ENCODE measurements around the gene DGLUCY.

- TF ChIP-seq ZFP3 (CRISPR knock-in tag; IDR thresholded peaks at IDR 0.05) = no peak
- no peak for TF ChIP-seq ISL1 (CRISPR knock-in tag; IDR thresholded peaks at IDR 0.05)
- TF ChIP-seq ARNTL (CRISPR knock-in tag; IDR thresholded peaks at IDR 0.05; ENCODE audit: borderline replicate concordance, low read depth) = no peak
- TF ChIP-seq, protein P1, sequence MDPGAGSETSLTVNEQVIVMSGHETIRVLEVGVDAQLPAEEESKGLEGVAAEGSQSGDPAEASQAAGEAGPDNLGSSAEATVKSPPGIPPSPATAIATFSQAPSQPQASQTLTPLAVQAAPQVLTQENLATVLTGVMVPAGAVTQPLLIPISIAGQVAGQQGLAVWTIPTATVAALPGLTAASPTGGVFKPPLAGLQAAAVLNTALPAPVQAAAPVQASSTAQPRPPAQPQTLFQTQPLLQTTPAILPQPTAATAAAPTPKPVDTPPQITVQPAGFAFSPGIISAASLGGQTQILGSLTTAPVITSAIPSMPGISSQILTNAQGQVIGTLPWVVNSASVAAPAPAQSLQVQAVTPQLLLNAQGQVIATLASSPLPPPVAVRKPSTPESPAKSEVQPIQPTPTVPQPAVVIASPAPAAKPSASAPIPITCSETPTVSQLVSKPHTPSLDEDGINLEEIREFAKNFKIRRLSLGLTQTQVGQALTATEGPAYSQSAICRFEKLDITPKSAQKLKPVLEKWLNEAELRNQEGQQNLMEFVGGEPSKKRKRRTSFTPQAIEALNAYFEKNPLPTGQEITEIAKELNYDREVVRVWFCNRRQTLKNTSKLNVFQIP (CRISPR knock-in tag; IDR thresholded peaks at IDR 0.05; ENCODE audit: borderline replicate concordance, low read depth) = no peak
- TF ChIP-seq, protein P2, sequence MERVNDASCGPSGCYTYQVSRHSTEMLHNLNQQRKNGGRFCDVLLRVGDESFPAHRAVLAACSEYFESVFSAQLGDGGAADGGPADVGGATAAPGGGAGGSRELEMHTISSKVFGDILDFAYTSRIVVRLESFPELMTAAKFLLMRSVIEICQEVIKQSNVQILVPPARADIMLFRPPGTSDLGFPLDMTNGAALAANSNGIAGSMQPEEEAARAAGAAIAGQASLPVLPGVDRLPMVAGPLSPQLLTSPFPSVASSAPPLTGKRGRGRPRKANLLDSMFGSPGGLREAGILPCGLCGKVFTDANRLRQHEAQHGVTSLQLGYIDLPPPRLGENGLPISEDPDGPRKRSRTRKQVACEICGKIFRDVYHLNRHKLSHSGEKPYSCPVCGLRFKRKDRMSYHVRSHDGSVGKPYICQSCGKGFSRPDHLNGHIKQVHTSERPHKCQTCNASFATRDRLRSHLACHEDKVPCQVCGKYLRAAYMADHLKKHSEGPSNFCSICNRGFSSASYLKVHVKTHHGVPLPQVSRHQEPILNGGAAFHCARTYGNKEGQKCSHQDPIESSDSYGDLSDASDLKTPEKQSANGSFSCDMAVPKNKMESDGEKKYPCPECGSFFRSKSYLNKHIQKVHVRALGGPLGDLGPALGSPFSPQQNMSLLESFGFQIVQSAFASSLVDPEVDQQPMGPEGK (CRISPR knock-in tag; IDR thresholded peaks at IDR 0.05; ENCODE audit: borderline replicate concordance) = no peak
- TF ChIP-seq ZNF565 (CRISPR knock-in tag; conservative IDR thresholded peaks at IDR 0.05; ENCODE audit: low read depth) = no peak
- TF ChIP-seq, protein P3, sequence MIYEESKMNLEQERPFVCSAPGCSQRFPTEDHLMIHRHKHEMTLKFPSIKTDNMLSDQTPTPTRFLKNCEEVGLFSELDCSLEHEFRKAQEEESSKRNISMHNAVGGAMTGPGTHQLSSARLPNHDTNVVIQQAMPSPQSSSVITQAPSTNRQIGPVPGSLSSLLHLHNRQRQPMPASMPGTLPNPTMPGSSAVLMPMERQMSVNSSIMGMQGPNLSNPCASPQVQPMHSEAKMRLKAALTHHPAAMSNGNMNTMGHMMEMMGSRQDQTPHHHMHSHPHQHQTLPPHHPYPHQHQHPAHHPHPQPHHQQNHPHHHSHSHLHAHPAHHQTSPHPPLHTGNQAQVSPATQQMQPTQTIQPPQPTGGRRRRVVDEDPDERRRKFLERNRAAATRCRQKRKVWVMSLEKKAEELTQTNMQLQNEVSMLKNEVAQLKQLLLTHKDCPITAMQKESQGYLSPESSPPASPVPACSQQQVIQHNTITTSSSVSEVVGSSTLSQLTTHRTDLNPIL (CRISPR knock-in tag; IDR thresholded peaks at IDR 0.05; ENCODE audit: low read depth) = no peak
- TF ChIP-seq OSR1 (CRISPR knock-in tag; IDR thresholded peaks at IDR 0.05) = no peak
- no peak for TF ChIP-seq ZNF70 (CRISPR knock-in tag; IDR thresholded peaks at IDR 0.05)
- TF ChIP-seq CSRNP3 (CRISPR knock-in tag; IDR thresholded peaks at IDR 0.05) = no peak
- no peak for TF ChIP-seq ZFP30 (CRISPR knock-in tag; IDR thresholded peaks at IDR 0.05)
- TF ChIP-seq ZNF8 (CRISPR knock-in tag; IDR thresholded peaks at IDR 0.05) = no peak
Observed at GRCh38 chr14:91272341-91273272, 158.7 kb downstream of the DGLUCY start.

Data from SK-N-SH treated with all-trans-retinoic acid at 6 μM for 48 hours (cell line).